PFSK-1 (cell line): Measurements from ENCODE around the gene TMEM147.

Experiments used
- FOXP2 ChIP-seq: optimal IDR thresholded peaks from 2 replicates; pipeline ENCODE3; 2011; ENCODE audit warnings: borderline replicate concordance, control low read depth, inconsistent platforms; ENCODE audit not compliant: insufficient read depth; ENCODE audit errors: extremely low read length, extremely low read depth
- SIN3A ChIP-seq: IDR thresholded peaks from 2 replicates; pipeline ENCODE4 v1.6.1; 2012; ENCODE audit warnings: mild to moderate bottlenecking, low read length, moderate library complexity, borderline replicate concordance; ENCODE audit not compliant: insufficient read depth

DNA sequence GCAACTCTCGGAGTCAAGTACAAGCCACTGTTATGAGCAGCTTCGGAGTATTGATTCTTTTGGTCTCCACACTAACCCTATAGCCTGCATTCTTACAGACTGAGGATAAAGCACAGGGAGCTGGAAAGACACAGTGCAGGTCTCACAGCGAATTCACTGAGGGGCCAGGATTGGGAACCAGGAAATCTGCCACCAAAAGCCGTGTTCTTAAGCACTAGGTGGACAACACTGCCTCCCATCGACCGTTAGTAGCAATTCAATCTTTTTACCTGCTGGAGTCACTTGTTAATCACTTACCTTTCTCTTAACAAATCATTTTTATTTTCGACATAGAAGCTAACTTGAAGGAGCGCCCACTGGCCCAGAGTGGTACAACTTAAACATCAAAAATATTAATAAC is 46.8 kb downstream of the TMEM147 start:
- TF ChIP-seq FOXP2 (no peak), SIN3A (no peak)
